GM21737 (cell line): ENCODE results near the gene DYNC1I1.

Experiments
- ATAC-seq: cut with Tn5 transposase; IDR thresholded peaks from one replicate; pipeline ENCODE4 v1.9.1; 2021; ENCODE audit warnings: mild to moderate bottlenecking, moderate library complexity; ENCODE audit not compliant: unreplicated experiment

DYNC1I1 gene

DNA sequence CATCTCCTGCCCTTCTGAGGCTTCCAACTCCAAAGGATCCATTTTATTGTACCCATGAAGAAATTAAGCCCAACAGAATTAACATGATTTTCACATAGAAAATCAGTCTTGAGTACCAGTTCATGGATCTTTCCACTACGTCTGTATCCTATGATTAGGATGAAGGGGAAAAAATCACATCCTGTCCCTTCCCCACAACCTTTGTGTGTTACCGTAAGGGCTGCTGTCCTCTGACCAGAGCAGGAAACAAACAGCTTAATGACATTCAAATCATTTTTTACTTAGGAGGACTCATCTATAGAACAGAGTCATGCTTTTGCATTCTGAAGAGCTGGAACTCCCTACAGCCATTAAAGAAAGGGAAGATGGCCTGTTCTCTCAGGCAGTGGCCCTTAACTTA lies 241.5 kb downstream of the DYNC1I1 start:
- ATAC-seq = no peak

DNA sequence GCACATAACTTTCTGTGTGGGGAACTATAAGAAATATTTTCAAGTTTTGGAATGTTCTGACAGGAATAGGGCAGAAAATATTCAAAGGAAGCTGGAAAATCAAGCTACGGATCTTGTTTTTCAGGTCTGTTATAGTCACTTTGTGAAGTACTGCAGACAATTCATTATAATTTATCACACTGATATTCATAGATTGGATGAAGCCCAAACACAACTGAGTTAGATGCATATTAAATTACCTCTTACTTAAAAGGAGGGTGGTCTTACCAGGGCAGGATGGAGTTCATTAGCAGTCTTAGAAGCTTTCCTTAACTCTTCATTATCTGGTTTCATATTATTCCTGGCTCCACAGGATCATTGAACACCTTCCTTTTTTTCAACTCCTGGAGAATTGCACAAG lies 242.3 kb downstream of the DYNC1I1 start:
- ATAC-seq = no peak

DNA sequence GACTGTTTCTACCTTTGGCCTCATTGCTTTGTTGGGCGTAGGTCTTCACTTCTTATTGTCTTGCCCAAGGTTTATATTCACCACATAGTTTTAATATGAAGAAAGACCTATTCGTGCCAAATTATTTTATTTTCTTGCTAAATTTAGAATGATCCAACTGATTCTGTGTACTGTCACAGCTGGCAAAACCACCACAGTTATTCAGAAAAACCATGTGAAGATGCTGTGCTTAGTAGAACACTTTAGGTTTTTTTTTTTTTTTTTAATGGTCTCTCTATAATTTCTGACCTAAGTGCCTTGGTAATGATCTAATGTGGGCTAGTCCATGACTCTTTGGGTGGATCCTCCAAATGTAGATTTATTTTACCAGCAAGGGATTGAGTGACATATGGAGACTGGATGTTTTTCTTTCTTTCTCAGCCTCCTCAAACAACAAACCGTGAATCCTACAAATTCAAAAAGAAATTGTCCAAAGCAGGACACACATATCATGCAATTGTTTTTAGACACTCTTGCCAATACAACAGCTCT lies 243.8 kb downstream of the DYNC1I1 start:
- no peak for ATAC-seq

DNA sequence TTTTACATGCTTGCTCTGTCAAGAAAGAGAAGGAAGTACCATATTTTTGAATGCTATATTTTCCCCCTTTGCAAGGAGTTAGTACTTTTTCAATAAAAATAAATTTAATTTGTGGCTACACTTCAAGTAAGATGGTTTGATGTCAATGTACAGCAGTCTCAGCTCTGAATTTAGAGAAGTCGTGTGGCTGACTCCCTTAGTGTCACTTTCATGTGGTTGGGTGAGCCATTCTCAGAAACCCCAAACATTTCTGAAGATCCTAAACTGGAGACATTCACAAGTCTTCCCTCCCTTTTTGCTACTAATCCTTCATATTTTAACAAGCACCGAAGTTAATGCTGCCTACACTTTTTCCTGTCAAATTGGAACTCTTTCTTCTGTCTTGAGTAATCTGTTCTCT lies 244.4 kb downstream of the DYNC1I1 start:
- ATAC-seq = no peak

DNA sequence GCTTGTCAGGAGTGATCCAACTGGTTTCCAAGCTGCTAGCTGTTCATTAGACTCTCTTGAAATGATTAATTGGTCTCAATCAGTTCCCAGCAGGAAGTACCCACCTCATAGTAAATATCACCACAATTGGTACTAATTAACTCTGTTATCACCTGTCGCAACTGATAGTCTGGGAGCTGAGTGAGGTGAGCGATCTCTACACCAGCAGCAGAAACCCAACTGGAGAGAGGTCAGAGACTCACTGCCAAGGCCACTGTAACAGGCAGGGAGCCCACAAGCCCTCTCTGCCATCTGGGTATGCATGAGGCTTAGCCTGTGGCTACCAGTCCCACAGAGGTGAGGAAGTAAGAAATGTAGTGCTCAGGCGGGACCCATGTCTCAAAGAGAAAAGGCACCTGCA lies 245.5 kb downstream of the DYNC1I1 start:
- ATAC-seq = no peak

DNA sequence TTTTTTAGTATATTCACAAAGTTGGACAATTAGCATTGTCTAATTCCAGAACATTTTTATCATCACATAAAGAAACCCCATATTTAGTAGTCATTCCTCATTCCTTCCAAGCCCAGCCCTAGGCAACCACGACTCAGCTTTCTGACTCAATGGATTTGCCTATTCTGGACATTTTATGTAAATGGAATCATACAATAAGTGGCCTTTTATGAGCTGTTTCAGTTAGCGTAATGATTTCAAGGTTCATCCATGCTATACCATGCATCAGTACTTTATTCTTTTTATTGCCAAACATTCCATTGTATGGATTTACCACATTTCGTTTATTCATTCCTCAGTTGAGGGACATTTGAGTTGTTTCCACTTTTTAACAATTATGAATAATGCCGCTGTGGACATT lies 249.2 kb downstream of the DYNC1I1 start:
- ATAC-seq = no peak

DNA sequence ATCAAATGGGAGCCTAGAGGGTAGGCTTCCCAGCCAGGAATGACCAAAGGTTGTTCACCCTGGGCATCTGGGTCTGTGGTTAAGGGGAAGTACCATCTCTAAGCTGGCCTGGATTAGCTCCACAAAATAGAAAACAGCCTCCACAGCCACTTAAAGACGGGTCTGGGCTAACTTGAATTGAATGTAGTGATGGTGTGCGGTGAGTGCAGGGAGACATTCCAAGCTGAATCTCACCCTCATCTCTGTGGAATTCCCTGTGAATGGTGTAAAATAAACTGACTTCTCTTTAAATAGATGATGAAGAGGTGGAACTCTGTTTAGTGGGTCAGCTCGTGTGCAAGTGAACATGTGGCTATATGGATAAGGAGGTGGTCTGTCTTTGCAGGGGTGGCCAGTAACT lies 251.0 kb downstream of the DYNC1I1 start:
- ATAC-seq = no peak

DNA sequence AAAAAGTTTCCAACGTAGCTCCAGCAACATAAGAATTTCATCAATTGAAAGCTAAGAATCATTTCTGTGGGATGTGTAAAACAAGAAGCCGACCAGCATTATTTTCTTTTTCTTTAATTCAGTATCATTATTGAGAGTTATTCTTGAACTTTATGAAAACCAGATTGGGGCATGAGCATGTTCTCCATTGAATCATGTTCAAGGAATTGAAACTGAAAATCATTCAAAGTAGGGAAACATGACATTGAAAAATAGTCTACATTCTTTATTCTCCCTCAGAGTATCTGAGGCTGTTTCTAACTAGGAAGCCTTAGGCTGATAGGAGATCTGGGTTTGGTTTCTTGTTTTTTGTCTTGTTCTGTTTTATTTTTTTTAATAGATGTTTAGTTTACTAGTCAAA lies 253.7 kb downstream of the DYNC1I1 start:
- ATAC-seq = no peak

DNA sequence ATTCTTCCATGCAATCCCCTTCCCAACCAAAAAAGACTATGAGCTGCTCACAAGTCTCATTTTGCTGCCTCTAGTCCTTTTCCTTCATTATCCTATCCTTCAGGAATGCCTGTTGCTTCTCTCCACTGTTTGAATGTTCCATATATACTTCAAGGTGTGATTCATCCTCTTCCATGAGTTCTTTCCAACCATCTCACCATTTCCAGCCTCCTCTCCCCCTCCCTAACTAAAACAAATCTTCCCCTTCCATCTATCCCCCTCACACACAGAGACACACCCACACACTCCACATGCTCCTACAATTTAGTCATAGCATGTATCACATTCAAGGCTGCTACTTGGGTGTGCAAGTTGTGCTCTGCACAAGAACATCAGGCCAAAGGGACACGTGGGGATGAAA lies 254.3 kb downstream of the DYNC1I1 start:
- ATAC-seq = no peak

DNA sequence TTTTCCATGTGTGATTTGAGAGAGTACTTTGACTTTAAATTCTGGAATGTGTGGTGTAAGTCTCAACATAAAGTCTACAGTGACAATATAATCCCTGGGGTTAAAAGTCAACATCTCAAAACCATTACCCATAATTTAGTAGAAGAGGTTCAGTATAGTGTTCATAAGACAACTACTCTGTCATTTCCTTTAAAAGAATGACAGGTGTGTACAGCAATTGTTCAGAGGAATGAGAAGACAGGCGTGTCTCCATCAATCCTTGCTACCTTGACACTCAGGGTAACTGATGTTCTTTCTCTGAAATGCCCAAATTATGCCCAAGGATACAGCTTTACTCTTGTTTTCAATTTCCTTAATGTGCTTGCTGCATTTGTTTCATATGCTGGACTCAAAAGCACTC lies 256.4 kb downstream of the DYNC1I1 start:
- no peak for ATAC-seq

DNA sequence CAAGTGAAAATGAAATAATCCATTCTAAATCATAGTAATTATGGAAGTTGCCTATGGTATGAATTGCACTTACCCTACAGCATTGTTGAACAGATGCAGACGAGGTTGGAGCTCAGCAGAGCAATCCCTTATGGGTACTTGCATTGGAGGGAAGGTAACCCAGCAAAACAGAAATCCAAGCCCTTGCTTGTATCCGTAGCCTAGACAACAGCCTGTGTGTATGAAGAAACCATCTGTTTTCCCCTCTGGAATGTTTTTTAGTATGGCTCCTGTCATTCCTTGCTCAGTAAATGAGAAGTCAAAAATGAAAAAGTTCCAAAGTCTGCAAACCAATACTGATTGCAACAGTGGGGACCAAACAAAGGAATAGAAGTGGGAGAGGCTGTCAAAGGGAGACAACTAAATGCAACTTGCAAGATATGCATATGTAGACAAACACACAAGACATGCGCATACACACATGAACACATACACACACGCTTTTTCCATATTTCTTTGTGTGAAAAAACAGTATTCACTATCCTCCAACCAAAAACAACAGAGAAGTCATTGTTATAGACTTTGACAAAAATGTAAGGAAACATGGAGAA lies 260.8 kb downstream of the DYNC1I1 start:
- ATAC-seq = no peak

DNA sequence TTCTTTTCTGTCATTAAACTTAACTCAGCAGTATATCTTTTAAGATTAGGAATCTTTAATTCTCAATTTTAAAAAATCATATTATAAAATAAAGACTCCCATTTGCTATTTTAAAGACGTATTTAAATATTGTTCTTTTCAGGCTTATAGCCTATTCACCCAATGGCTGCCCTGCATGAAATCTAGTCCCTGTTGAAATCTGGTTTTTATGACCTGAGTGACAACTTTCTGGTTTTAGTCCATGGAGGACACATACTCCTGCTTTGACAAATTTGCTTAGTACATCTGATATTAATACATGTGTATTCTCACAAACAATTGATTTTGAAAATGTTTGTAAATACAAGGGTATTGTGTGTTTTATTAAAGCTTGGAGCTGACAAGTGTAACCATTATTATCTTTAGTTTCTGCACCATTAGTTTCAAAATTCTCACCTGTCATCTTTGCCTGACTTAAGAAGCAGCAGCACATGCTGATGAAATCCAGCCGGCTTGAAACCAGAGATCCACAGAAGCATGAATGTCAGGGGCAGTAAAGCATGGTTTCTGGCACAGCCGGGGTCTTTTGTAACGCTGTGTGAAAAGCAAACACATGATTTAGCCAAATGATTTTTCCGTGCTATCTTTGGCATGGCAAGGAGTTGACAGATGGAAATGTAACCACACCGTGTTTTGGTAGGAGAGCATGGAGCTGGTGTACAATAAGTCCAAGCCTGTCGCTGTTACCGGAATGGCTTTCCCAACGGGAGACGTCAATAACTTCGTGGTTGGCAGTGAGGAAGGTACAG lies 262.8 kb downstream of the DYNC1I1 start:
- no peak for ATAC-seq

DNA sequence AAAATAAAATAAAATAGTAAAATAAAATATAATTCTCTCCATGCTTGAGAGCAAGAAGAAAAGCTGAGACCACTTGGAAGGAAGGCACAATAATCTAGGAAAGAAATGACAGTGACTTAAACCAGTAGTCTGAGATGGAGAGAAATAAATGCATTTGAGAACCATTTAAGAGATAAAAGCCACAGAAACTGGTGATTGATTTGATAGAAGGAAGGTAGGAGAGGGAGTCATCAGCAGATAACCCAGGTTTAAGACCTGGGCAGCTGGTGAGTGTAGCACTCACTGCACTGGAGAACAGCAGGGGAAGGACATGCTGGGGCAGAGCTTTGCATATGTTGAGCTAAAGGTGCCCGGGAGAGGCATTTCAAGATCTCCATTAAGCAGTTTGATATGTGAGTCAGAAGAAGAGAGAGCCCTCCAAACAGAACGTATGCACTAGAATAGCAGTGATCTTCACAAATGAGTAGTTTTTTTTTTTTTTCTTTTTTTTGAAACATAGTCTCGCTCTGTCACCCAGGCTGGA lies 268.0 kb downstream of the DYNC1I1 start:
- ATAC-seq = no peak

DNA sequence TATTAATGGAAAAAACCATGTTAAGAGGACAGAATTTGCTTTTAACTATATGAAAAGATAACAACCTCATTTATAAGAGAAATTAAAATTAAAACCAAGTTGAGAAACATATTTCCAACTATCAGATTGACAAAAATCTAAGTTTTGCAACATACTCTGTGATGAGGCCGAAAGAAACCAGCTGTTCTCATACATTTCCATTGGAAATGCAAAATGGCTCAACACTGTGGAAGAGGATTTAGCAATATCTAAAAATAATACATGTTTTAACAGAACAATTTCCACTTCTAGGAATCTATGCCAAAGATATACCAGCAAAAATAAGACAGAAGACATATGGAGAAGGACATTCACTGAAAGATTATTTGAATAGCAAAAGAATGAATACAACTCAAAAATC lies 268.8 kb downstream of the DYNC1I1 start:
- ATAC-seq = no peak

DNA sequence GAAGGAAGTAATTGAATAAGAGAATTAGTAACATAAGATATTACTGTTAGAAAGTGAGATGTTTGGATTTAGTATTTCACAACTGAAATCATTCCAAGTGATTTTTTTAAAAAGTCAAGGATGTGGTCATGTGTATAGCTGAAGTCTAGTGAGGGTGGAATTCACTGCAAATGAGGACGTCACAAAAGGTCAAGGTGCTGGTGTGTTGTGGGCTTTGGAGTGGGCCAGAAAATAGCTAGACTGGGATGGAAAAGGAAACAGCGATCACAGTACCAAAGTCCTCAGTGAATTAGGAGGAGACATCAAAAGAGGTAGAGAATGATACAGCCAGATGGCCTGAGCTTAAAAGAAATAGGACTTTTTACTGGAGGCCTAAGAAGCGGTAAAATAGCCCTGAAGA lies 272.8 kb downstream of the DYNC1I1 start:
- ATAC-seq = no peak

DNA sequence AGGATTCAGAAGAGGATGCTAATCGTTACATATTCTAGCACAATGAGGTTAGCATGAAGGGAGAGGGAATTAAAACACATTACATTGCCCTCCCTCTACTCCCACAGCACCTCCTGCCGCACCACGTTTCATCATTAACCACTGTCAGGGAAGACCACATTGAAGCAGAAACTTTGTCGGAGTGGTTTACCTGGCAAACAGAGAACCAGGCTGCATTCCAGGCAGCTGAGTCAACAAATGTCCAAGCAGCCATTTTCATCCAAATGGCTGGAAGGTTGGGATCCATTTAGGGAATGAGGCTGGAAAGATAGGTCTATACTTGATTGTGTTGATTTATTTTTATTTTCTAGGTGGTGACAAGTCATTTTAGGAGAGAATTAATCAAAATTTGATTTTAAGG lies 273.6 kb downstream of the DYNC1I1 start:
- ATAC-seq = no peak

DNA sequence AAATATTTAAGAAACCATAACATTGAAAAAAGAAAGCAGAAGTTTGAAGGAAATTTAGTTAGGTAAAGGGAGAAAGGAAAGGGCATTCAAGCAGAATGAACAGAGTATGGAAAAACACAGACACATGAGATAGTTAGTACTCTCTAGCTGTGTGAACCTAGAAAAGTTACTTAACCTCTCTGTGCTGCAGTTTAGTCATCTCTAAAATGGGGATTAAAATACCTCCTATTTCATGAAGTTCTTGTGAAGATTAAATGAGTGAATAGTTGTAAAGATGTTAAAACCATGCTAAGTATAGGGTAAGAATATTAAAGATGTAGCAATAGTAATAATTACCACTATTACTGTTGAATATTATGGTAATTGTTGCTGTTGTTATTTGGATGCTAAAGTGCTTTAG lies 279.9 kb downstream of the DYNC1I1 start:
- ATAC-seq = no peak

DNA sequence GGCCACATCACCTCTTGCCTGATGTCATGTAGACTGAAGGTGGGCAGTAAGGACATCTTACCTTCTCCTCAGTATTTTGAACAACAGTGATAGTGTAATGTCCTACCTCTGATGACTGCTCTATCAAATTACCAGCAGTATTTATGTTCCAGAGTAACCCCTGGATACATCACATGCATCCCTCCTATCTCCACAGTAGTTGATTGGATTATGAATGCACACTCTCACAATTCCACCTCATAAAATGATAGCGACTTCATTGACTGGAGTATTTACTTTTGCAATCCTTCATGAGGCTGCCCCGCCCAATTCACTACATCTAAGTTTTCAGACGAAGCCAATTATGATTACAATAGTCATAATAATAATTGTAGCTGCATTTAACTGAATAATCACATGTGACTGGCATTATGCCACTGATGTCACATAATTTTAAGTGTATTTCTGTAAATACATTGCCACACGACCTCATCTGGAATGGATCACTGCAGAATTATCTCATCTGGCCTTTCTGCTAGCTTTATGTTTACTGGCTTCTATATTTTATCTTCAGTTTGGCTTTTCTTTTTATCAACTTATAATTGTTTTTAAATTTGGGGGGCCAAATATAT lies 280.6 kb downstream of the DYNC1I1 start:
- ATAC-seq = no peak

DNA sequence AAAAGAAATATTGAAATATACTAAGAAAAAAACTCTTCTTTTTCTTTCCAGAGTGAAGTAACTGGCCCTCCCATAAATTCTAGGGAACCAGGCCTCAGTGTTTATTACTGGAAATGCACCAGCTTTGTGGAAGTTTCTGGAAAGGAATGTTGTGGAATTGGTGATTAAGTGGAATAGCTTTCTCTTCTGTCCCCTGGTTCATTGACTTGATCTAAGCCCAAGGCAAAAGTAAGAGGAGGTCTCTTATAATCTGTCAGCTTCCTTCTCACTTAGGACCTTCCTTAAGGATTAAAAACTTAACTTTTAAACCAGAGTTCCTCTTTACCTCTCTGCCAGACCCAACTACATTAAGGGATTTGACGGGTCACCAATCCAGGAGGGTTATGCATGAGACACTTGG lies 283.4 kb downstream of the DYNC1I1 start:
- no peak for ATAC-seq

DNA sequence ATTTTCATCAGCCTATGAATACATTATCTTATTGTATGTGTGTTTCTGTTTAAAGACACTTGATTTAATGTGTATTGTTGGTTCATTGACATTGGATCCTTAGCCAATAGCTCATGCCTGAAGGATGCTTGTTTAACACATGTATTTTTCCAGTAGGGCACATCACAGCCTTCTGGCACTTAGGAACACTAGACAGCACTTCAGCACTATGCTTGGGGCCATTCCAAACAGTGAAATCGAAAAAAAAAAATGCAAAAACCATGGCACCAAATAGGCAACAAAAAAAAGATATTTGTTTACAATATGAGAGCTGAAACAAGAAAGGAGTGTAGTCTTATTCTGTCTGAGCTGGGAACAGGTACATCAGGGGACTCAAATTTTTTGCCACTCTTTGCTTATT lies 286.7 kb downstream of the DYNC1I1 start:
- no peak for ATAC-seq

DNA sequence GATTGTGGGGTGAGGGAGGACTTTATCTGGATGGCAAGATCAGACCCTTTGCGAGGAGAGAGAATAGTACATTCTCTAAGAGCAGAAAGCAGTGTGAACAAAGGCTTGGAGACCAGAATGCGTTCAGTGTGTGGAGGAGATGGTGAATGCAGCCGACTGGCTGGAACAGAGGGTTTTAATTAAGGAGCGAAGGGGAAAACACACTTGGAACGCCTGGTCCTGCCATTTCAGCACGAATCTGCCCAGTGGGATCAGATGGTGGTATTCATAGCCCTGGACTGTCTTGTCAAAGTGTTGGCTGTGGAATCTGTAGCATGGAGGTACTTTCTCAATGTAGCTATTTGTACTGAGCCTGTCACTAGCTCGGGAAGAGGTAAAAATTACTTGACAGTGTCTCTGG lies 288.7 kb downstream of the DYNC1I1 start:
- ATAC-seq = no peak

DNA sequence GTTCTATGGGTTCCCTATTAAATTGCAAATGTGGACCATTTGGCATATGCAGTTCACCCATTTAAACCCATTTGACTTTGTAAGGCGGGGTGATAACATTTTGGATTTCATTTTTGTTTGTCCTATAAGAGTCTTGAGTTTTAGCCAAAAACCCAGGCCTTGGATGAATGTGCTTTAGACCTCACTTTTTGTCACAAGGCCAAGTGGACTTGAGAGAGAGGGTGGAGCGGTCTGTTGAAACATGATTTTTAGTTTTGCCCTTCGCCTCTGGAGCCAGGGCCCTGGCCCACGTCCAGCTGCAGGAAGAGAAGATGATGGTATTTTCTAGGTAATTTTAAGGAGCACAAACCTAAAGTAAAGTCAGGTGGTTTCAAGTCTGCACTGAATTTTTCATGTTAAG lies 289.5 kb downstream of the DYNC1I1 start:
- ATAC-seq = no peak
